ENCODE results near the gene NDUFA7.

NDUFA7 gene

GRCh38 chr19:8332976-8333766 is 12.0 kb upstream of the NDUFA7 start (continued):
- no peak for TF ChIP-seq TOX (CRISPR knock-in tag; IDR thresholded peaks at IDR 0.05; ENCODE audit: borderline replicate concordance)

- TF ChIP-seq ZC3H10 (CRISPR knock-in tag; IDR thresholded peaks at IDR 0.05): no peak
- TF ChIP-seq ZFP3 (CRISPR knock-in tag; IDR thresholded peaks at IDR 0.05): no peak
- no peak for TF ChIP-seq CSRNP3 (CRISPR knock-in tag; IDR thresholded peaks at IDR 0.05)
- no peak for TF ChIP-seq ZNF565 (CRISPR knock-in tag; conservative IDR thresholded peaks at IDR 0.05; ENCODE audit: low read depth)
- TF ChIP-seq SNAI2 (CRISPR knock-in tag; IDR thresholded peaks at IDR 0.05): no peak
- no peak for TF ChIP-seq CSDC2 (CRISPR knock-in tag; IDR thresholded peaks at IDR 0.05)
- TF ChIP-seq ZFP30 (CRISPR knock-in tag; IDR thresholded peaks at IDR 0.05): no peak
- no peak for TF ChIP-seq CREB5 (CRISPR knock-in tag; IDR thresholded peaks at IDR 0.05; ENCODE audit: low read depth)
- no peak for TF ChIP-seq ESRRG (CRISPR knock-in tag; IDR thresholded peaks at IDR 0.05)
- TF ChIP-seq TOX (CRISPR knock-in tag; IDR thresholded peaks at IDR 0.05; ENCODE audit: borderline replicate concordance): no peak
- no peak for TF ChIP-seq BACH2 (CRISPR knock-in tag; IDR thresholded peaks at IDR 0.05; ENCODE audit: borderline replicate concordance)
- TF ChIP-seq RARB (CRISPR knock-in tag; IDR thresholded peaks at IDR 0.05): no peak
- TF ChIP-seq PATZ1 (CRISPR knock-in tag; IDR thresholded peaks at IDR 0.05; ENCODE audit: borderline replicate concordance): no peak
- TF ChIP-seq TCF4 (CRISPR knock-in tag; IDR thresholded peaks at IDR 0.05; ENCODE audit: borderline replicate concordance): no peak
Measured at GRCh38 chr19:8331263-8331845, 10.2 kb upstream of the NDUFA7 start.

GRCh38 chr19:8329996-8330395 is 8.8 kb upstream of the NDUFA7 start:
- TF ChIP-seq PATZ1 (CRISPR knock-in tag; IDR thresholded peaks at IDR 0.05; ENCODE audit: borderline replicate concordance): no peak
- no peak for TF ChIP-seq ZC3H10 (CRISPR knock-in tag; IDR thresholded peaks at IDR 0.05)
- TF ChIP-seq ZNF70 (CRISPR knock-in tag; IDR thresholded peaks at IDR 0.05): no peak
- TF ChIP-seq ZNF8 (CRISPR knock-in tag; IDR thresholded peaks at IDR 0.05): no peak
- no peak for TF ChIP-seq ESRRG (CRISPR knock-in tag; IDR thresholded peaks at IDR 0.05)
- ATAC-seq: no peak

More at GRCh38 chr19:8331263-8331845, 10.2 kb upstream of the NDUFA7 start:
- no peak for ATAC-seq

- no peak for ATAC-seq
- TF ChIP-seq ZNF70 (CRISPR knock-in tag; IDR thresholded peaks at IDR 0.05) (no peak), SNAI2 (CRISPR knock-in tag; IDR thresholded peaks at IDR 0.05) (no peak), ZFP30 (CRISPR knock-in tag; IDR thresholded peaks at IDR 0.05) (no peak), ZNF8 (CRISPR knock-in tag; IDR thresholded peaks at IDR 0.05) (no peak), TCF4 (CRISPR knock-in tag; IDR thresholded peaks at IDR 0.05; ENCODE audit: borderline replicate concordance) (no peak), ZNF565 (CRISPR knock-in tag; conservative IDR thresholded peaks at IDR 0.05; ENCODE audit: low read depth) (no peak), ESRRG (CRISPR knock-in tag; IDR thresholded peaks at IDR 0.05) (no peak), POU6F1 (CRISPR knock-in tag; IDR thresholded peaks at IDR 0.05; ENCODE audit: borderline replicate concordance, low read depth) (no peak), ZC3H10 (CRISPR knock-in tag; IDR thresholded peaks at IDR 0.05) (no peak), CREB5 (CRISPR knock-in tag; IDR thresholded peaks at IDR 0.05; ENCODE audit: low read depth) (no peak), CSRNP3 (CRISPR knock-in tag; IDR thresholded peaks at IDR 0.05) (no peak), TOX (CRISPR knock-in tag; IDR thresholded peaks at IDR 0.05; ENCODE audit: borderline replicate concordance) (no peak)
Measured at GRCh38 chr19:8325454-8325853, 4.3 kb upstream of the NDUFA7 start.

Measured in SK-N-SH treated with all-trans-retinoic acid at 6 μM for 48 hours (cell line).